ENCODE results near the gene DMTF1.

DNA sequence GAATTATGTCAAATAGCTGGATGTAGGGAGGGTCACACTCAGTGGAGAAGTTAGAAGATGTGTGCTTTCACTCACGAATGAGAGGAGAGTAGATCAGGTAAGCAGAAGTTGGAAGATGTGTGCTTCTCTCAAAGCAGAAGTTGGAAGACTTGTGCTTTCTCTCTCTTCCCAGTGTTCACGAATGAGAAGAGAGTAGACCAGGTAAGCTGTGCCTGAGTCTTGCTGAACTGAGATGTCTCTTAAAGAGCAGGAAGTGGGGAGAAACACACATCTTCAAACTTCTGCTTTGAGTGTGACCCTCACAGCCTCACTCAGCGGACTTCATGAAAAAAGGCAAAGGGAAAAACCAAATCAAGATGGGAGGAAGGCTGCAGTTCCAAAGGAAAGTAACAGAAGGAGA, 74.2 kb downstream of the DMTF1 start:
- TF ChIP-seq, protein P1, sequence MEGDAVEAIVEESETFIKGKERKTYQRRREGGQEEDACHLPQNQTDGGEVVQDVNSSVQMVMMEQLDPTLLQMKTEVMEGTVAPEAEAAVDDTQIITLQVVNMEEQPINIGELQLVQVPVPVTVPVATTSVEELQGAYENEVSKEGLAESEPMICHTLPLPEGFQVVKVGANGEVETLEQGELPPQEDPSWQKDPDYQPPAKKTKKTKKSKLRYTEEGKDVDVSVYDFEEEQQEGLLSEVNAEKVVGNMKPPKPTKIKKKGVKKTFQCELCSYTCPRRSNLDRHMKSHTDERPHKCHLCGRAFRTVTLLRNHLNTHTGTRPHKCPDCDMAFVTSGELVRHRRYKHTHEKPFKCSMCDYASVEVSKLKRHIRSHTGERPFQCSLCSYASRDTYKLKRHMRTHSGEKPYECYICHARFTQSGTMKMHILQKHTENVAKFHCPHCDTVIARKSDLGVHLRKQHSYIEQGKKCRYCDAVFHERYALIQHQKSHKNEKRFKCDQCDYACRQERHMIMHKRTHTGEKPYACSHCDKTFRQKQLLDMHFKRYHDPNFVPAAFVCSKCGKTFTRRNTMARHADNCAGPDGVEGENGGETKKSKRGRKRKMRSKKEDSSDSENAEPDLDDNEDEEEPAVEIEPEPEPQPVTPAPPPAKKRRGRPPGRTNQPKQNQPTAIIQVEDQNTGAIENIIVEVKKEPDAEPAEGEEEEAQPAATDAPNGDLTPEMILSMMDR (conservative IDR thresholded peaks at IDR 0.05; ENCODE audit: low read length) = no peak
- TF ChIP-seq EZH2phosphoT487 (IDR thresholded peaks at IDR 0.05; ENCODE audit: borderline replicate concordance) = no peak

Measured in Loucy (cell line).